HG02763 (cell line): ENCODE data around the gene ABHD16B.

Source experiments
- ATAC-seq: cut with Tn5 transposase; IDR thresholded peaks from one replicate; pipeline ENCODE4 v1.9.1; 2021; ENCODE audit warnings: mild to moderate bottlenecking, moderate library complexity; ENCODE audit not compliant: unreplicated experiment

The ABHD16B gene

DNA sequence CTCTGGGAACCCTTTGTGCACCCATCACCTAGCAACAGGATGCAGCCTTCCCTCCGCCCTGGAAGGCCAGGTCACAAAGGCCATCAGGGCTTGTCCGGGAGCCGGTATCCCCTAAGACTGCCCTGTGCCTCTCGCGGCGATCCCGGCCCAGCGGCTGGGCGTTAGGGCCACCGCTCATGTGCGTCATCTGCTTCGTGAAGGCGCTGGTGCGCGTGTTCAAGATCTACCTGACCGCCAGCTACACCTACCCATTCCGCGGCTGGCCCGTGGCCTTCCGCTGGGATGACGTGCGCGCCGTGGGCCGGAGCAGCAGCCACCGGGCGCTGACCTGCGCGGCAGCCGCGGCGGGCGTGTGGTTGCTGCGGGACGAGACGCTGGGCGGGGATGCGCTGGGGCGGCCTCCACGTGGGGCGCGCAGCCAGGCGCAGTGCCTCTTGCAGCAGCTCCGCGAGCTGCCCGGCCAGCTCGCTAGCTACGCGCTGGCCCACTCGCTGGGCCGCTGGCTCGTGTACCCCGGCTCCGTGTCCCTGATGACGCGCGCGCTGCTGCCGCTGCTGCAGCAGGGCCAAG, at the start of gene ABHD16B:
TSS of gene ABHD16B (plus strand) at position 134 of the 570 bp plus-strand sequence. CDS start at position 177, 43 bp downstream.
- ATAC-seq = no peak

GRCh38 chr20:63814891-63815614, 46.2 kb upstream of the ABHD16B start:
- no peak for ATAC-seq

GRCh38 chr20:63815615-63816253, 45.6 kb upstream of the ABHD16B start:
- ATAC-seq = no peak

- no peak for ATAC-seq
Observed at GRCh38 chr20:63819224-63819921, 41.9 kb upstream of the ABHD16B start.

- ATAC-seq = no peak
Observed at GRCh38 chr20:63821811-63822210, 39.5 kb upstream of the ABHD16B start.

GRCh38 chr20:63822276-63822696, 39.0 kb upstream of the ABHD16B start:
- ATAC-seq = no peak

GRCh38 chr20:63823691-63824311, 37.5 kb upstream of the ABHD16B start:
- no peak for ATAC-seq

DNA sequence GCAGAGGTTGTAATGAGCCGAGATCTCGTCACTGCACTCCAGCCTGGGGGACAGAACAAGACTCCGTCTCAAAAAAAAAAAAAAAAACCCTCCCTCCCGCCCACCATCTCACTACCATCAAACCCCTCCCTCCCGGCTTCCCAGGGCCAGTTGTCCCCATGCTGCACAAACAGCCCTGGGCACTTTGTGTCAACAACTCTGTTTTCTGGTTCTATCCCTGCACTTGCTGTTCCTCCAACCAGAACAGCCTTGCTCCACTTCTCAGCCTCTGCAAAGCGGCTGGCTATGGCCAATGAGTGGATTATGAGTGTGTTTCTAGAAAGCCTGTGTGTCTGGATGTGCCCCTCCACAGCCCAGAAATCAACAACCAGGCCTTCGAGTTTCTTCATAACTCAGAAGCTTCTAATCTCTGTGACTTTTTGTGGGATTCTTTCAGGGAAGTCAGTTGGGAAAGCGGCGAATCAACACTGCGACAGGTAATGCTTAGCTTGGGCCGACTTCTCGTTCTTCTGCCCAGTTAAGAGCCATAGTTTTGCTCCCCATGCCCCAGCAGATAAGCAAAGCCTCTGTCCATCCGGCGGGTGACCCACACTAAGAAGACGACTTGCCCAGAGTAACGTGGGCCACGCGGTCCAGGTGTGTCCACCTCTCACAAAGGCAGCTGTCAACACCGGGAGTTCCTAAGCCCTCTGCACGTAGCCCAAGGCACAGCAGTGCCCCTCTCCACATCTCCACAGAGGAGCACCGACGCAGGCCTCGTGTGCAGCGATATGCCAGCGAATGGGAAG, 35.8 kb upstream of the ABHD16B start:
- no peak for ATAC-seq

DNA sequence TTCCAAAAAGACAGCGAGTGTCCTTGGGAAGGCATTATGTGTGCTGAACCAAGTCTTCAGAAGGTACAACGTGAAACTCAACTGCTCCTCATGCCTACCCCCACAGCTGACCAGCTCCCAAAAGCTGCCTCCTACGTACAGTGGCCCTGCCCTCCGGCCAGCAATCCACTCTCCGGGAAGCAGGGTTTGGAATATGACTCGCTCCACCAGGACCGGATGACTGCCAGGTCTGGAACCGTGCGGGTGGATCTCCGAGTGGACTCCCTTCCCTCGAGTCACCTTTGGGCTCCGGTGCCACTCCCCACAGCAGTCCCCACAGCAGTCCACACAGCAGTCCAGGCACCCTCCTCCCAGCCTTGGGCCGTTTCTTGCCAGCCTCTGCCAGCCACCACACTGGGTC, 34.5 kb upstream of the ABHD16B start:
- no peak for ATAC-seq

GRCh38 chr20:63828124-63828523, 33.2 kb upstream of the ABHD16B start:
- no peak for ATAC-seq

DNA sequence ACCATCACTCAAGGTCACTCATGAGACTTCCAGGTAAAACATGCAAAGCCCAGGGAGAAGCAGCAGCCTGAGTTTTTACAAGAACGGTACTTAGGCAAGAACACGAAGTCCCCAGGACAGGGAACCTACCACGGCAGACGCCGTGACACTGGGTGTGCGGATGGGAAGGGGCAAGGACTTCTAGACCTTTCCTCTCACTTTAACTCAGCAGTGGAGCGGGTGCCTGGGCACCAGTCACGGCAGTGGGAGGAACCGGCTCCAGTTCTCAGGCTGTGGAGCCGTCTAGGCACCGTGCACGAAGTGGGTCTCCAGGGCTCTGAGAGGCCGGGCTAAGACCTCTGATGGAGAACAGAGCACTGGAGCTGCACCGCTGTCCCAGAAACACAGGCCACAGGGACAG, 32.8 kb upstream of the ABHD16B start:
- ATAC-seq = no peak

DNA sequence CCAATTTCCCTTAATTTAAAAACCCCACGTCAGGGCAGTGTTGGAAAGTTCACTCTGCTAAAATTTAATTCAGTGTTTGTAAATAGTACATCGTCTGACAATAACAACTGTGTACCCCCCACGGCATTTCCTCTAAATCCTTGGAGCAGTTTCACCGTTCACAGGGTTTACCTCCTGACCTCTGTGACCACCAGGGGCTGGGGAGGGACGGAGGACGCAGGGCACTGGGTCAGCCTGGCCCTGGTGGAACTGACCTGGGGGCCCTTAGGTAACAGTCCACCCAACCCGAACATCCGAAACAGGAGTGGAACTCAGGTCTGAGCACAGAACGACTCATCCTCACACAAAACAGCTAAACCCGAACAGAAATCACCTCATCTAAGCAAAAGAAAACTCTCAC, 32.3 kb upstream of the ABHD16B start:
- no peak for ATAC-seq

- no peak for ATAC-seq
Observed at GRCh38 chr20:63829603-63829944, 31.7 kb upstream of the ABHD16B start.

DNA sequence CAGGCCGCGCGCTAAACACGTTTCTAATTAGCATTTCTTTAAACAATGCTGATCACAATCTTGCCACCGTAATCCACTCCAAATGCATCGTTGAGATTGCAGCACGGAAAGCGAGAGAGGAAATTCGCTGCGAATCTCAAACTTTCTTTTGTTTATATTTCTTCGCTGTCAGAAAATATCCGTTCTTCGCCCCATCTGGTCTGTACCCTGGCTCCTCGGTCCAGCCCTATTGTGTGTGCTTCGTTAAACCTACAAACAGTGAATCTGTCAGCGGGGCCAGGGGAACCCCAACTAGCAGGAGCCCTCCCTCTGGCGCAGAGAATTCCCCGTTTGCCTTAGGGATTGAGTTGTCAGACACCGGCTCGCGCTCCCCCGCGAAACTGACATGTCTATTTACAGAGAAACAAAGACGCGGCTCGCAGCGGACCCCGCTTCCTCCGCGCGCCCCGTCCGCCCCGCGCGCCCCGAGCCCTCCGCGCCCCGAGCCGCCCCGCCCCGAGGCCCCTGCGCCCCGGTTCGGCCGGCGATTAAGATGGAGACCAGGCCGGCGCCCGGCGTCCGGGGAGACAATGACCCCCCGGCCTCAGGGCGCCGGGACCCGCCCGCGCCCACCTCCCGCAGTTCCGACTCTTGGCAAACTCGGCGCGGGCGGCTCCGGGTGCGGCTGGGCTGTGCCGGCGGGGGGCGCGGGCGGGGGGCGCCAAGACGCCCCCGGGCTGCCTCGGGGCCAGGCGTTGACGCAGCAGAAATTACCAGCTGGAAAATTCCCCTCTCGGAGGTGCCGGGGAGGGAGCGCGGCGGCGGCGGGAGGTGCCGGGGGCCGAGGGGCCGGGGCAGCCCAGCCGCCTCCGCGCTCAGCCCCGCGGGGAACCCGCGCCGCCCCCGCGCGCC, 31.1 kb upstream of the ABHD16B start:
- ATAC-seq = peak; percentile 3

DNA sequence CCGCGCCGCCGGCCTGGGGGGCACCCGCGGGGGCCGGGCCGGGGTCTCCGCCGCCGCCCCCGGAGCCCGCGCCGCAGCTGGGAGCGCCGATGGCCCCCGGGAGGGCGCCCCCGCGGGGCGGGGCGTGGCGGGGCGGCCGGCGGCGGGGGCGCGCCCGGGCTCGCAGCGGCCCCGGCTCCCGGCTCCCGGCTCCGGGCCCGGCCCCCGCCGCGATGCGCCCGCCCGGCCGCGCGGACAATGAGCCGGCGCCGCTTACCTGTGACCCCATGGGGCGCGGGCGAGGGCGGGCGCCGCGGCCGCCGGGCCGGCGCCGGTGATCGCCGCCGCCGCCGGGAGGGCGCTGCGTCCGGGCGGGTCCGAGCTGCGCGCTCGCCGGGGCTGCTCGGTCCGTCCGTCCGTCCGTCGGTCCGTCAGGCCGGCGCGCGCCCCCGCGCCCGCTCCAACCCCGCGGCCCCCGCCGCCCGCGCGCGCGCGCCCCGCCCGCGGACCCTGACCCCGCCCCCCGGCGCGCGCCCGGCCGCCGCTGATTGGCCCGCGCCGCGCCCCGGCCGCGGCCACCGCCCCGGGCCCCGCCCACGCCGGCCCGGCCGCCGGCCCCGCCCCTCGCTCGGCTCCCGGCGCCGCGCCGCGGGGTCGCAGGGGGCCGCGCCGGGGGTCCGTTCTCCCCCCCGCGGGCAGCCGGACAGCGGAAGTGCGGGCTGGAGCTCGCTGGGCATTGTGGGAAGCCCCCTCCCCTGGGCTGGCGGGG, 30.3 kb upstream of the ABHD16B start, which contains the start of gene ZBTB46:
TSS of gene ZBTB46 (minus strand) at position 424 of the 748 bp plus-strand sequence. CDS start 40,507 bp downstream, outside the sequence.
- ATAC-seq = peak; percentile 56

GRCh38 chr20:63831646-63831992, 29.7 kb upstream of the ABHD16B start:
- ATAC-seq = peak; percentile 16

DNA sequence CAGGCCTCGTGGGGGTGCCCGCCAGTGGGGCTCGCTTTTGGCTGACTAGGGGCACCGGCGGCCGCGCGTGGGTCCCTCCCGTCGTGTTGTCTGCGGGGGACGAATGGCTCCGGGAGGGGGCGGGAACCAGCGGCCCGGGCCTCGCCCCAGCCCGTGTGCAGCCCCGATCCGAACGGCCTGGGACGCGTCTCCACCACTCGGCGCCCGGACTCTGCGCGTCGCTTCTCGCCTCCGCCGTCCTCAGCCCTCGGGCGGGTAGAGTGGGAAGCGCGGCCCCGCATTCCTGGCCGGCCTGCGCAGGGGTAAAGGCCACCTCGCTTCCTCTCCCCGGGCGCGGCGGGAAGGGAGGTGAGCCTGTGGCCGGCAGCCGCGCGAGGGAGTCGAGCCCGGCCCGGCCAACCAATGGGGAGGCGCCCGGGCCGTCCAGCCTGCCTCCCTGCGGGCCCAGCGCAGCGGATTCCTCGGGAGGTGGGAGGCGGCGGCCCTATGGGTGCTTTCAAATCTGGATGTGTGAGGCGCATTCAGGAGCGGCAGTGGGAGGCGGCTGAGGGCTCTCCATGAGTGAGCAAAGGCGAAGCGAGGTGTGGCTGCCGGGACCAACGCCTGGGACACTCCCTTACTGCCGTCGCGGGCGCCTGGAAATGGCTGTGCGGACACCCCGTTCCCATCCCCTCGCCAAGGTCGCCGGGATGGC, 29.2 kb upstream of the ABHD16B start:
- peak; percentile 4 for ATAC-seq
